ENCODE measurements around the gene IQGAP1.
"Not testable (repeated sequence)": the region's sequence is repeated elsewhere in the genome, so short reads cannot be mapped to it uniquely, and the experiment has no call there.

IQGAP1 gene

DNA sequence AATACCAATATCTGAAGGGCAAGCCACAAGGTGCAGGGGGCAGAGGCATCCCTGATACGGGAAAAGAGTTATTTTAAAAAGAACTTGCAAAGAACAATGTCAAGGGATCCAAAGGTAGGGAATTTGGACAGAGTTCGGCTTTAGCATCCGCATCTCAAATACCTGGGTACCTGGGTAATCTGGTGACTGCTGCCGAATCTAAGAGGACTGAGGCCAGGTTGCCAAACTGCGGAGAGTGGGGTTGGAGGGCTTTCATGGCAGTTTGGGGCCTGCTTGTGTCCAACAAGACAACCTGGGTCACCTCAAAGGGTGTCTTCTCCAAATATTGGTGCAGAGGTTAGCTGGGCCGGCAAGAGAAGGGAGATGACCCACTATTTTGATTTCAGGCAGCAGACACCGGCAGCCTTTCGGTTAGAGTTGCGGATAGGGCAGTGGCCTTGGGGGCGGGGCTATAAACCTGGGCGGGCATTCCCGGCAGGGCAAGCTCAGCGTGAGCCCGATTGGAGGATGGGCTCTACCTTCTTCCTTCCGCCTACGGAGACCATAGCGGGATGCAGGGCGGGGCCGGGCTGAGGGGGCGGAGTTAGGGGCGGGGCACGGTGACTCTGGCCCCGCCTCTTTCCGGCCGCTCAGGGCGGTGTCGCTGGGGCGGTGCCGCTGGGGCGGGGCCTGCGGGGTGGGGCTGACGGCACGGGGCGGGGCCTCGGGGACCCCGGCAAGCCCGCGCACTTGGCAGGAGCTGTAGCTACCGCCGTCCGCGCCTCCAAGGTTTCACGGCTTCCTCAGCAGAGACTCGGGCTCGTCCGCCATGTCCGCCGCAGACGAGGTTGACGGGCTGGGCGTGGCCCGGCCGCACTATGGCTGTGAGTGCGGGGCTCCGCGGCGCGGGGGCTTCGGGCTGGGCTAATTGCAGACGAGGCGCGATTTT is at the start of gene IQGAP1:
IQGAP1 (plus strand) TSS at position 709 of the 928 bp plus-strand sequence; CDS start at position 809, 100 bp downstream.
- Histone ChIP-seq H3K36me3 (replicated peaks) (peaks cover 19% of the 10 kb centered on the region), H3K4me3 (peak within 1 kb of the TSS; percentile 83), H3K9me3 (0 out of 2 replicates have a peak, but pooled peaks cover 3% of the 10 kb centered on the region), H3K4me1 (peaks cover 17% of the 10 kb centered on the region), H3K27me3 (ENCODE audit: low read depth) (no peaks in the 10 kb centered on the region)
- in situ Hi-C loops (cut with MboI; ENCODE audit: low sequenced_read_pairs): no loop called here
- peak; percentile 99 for DNase-seq (ENCODE audit: low spot score in 2 of 2)

DNA sequence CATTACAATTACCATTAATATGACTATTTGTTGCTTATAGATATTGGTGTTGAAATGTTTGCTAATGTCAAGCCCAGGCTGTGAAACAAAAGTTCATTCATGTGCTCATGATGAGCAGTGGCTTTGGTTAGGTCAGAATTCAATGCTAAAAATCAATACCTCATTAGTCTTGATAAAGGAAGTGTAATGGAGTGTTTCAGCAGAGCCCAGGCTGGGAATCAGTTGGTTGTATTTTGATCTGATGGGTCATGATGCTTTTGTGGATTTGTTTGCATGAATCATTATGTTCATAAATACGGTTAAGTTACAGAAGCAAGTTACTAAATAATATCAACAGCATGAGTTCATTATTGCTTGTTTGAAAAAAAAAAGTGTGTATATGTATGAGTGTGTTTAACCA is 49.5 kb upstream of the IQGAP1 start:
- no peaks in the 10 kb centered on the region for H3K4me1 ChIP-seq
- H3K27me3 ChIP-seq (ENCODE audit: low read depth): no peaks in the 10 kb centered on the region
- H3K36me3 ChIP-seq (replicated peaks): no peaks in the 10 kb centered on the region
- in situ Hi-C loops (cut with MboI; ENCODE audit: low sequenced_read_pairs): no loop called here
- DNase-seq (ENCODE audit: low spot score in 2 of 2): no peak
- no peaks in the 10 kb centered on the region for H3K9me3 ChIP-seq
- H3K4me3 ChIP-seq: no peak overlapping the region

GRCh38 chr15:90340345-90340744 is 47.7 kb upstream of the IQGAP1 start:
- Histone ChIP-seq H3K4me1 (no peaks in the 10 kb centered on the region), H3K36me3 (replicated peaks) (no peaks in the 10 kb centered on the region), H3K4me3 (no peak overlapping the region), H3K27me3 (ENCODE audit: low read depth) (no peaks in the 10 kb centered on the region), H3K9me3 (no peaks in the 10 kb centered on the region)
- in situ Hi-C loops (cut with MboI; ENCODE audit: low sequenced_read_pairs): no loop called here
- peak in 1 of 2 experiments; percentile 14 for DNase-seq (ENCODE audit: low spot score in 2 of 2)

DNA sequence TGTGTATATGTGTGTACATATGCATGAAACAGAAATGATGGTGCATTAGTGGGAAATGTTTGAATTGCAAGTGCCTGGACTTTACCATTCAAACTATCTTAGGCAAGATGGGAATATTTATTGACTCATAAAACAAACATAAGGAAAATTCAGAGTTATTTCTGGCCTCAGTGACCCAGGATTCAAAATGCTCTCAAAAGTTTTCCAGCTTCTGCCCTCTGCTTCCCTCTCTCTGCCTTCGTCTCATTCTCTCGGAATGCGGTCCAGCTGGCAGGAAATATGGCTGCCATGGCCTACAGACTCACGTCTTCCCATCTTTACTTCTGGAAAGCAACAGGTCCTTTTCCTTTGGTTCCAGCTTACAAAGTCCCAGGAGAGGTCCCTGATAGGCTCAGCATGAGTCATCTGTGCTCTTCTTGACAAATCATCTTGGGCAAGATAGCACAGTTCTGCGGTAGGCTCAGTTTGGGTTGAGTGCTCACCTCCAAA is 44.7 kb upstream of the IQGAP1 start:
- DNase-seq (ENCODE audit: low spot score in 2 of 2): no peak
- Histone ChIP-seq H3K4me3 (no peak overlapping the region), H3K36me3 (replicated peaks) (no peaks in the 10 kb centered on the region), H3K4me1 (no peaks in the 10 kb centered on the region), H3K27me3 (ENCODE audit: low read depth) (no peaks in the 10 kb centered on the region), H3K9me3 (no peaks in the 10 kb centered on the region)
- in situ Hi-C loops (cut with MboI; ENCODE audit: low sequenced_read_pairs): no loop called here

GRCh38 chr15:90344662-90345061 is 43.4 kb upstream of the IQGAP1 start:
- DNase-seq (ENCODE audit: low spot score in 2 of 2): no peak
- Histone ChIP-seq H3K4me3 (no peak overlapping the region), H3K9me3 (no peaks in the 10 kb centered on the region), H3K27me3 (ENCODE audit: low read depth) (no peaks in the 10 kb centered on the region), H3K36me3 (replicated peaks) (no peaks in the 10 kb centered on the region), H3K4me1 (no peaks in the 10 kb centered on the region)
- in situ Hi-C loops (cut with MboI; ENCODE audit: low sequenced_read_pairs): no loop called here

DNA sequence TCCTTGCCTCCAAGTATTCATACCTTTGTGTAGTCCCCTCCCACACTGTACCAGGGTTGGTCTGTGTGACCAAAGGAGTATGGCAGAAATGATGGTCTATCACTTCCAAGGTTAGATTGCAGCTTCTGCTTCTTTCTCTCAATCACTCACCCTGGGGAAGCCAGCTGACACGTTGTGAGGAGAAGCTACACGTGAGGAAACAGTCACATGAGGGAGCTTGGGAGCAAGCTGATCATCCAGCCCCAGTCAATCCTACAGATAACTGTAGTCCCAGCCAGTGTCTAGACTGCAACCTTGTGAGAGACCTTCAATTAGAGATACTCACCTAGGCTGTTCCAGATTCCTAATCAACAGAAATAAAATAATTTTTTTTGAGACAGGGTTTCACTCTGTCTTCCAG is 42.2 kb upstream of the IQGAP1 start:
- DNase-seq (ENCODE audit: low spot score in 2 of 2): no peak
- H3K36me3 ChIP-seq (replicated peaks): no peaks in the 10 kb centered on the region
- in situ Hi-C loops (cut with MboI; ENCODE audit: low sequenced_read_pairs): no loop called here

DNA sequence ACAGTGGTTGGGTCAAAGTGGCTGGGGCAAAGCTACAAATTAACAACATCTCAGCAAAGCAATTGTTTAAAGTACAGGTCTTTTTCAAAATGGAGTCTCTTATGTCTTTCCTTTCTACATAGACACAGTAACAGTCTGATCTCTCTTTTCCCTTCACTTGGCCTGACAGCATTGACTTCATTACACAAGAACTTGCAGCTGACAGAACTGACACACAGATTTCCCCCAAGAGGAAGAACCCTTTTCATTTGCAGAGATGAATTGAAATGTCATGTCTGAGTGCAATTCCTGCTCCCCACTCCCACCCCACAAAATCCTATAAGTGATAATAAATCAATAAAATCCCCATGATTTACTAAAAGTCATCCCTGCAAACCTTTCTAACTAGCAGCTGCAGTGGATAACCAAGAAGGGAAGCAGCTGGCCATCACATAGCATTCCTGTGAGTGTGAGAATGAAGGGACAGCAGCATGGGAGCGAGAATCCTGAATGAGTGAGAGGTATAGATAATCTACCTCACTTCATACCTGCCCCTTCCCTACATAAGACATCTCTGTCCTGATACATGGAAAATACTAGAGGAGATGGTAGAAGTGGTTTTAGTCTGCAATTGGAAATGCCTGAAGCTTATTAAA is 40.5 kb upstream of the IQGAP1 start:
- DNase-seq (ENCODE audit: low spot score in 2 of 2); H3K4me3 ChIP-seq; H3K9me3 ChIP-seq; in situ Hi-C loops (cut with MboI; ENCODE audit: low sequenced_read_pairs); H3K27me3 ChIP-seq (ENCODE audit: low read depth); H3K36me3 ChIP-seq (replicated peaks); H3K4me1 ChIP-seq: not testable (repeated sequence)

More for the DNA sequence above, 42.2 kb upstream of the IQGAP1 start:
- H3K4me1 ChIP-seq: no peaks in the 10 kb centered on the region
- no peak overlapping the region for H3K4me3 ChIP-seq
- H3K9me3 ChIP-seq: no peaks in the 10 kb centered on the region
- H3K27me3 ChIP-seq (ENCODE audit: low read depth): no peaks in the 10 kb centered on the region

- in situ Hi-C loops (cut with MboI; ENCODE audit: low sequenced_read_pairs): no loop called here
Measured at GRCh38 chr15:90348456-90348855, 39.6 kb upstream of the IQGAP1 start.

GRCh38 chr15:90349072-90349471 is 39.0 kb upstream of the IQGAP1 start:
- H3K4me3 ChIP-seq: no peak overlapping the region
- no peaks in the 10 kb centered on the region for H3K36me3 ChIP-seq (replicated peaks)
- in situ Hi-C loops (cut with MboI; ENCODE audit: low sequenced_read_pairs): no loop called here
- no peaks in the 10 kb centered on the region for H3K27me3 ChIP-seq (ENCODE audit: low read depth)
- H3K4me1 ChIP-seq: no peaks in the 10 kb centered on the region; the same call in 1 of the 2 replicates
- no peak for DNase-seq (ENCODE audit: low spot score in 2 of 2)
- no peaks in the 10 kb centered on the region for H3K9me3 ChIP-seq

More at GRCh38 chr15:90348456-90348855, 39.6 kb upstream of the IQGAP1 start:
- no peak overlapping the region for H3K4me3 ChIP-seq
- H3K4me1 ChIP-seq: no peaks in the 10 kb centered on the region; the same call in 1 of the 2 replicates
- no peaks in the 10 kb centered on the region for H3K27me3 ChIP-seq (ENCODE audit: low read depth)
- no peak for DNase-seq (ENCODE audit: low spot score in 2 of 2)
- no peaks in the 10 kb centered on the region for H3K36me3 ChIP-seq (replicated peaks)
- no peaks in the 10 kb centered on the region for H3K9me3 ChIP-seq

DNA sequence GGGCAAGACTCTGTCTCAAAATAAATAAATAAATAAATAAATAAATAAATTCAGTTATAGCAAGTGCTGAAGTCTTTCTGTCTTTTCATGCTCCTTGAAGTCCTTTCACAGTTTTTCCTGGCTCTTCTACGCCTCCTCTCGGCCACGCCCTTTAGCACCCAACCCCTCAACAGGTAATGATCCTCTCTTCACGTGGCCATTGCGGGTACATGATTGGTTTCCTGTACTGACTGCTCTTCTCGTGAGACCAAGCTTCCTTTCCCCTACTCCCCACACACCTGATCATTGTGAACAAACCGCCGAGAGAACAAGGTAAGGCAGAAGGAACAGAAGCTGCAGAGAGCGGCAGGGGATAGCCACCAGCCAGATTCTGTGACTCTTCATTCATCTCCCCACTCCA is 38.2 kb upstream of the IQGAP1 start:
- Histone ChIP-seq H3K4me1 (no peaks in the 10 kb centered on the region; the same call in 1 of the 2 replicates), H3K4me3 (no peak overlapping the region), H3K27me3 (ENCODE audit: low read depth) (no peaks in the 10 kb centered on the region), H3K9me3 (no peaks in the 10 kb centered on the region), H3K36me3 (replicated peaks) (no peaks in the 10 kb centered on the region)
- in situ Hi-C loops (cut with MboI; ENCODE audit: low sequenced_read_pairs): no loop called here
- DNase-seq (ENCODE audit: low spot score in 2 of 2): no peak

DNA sequence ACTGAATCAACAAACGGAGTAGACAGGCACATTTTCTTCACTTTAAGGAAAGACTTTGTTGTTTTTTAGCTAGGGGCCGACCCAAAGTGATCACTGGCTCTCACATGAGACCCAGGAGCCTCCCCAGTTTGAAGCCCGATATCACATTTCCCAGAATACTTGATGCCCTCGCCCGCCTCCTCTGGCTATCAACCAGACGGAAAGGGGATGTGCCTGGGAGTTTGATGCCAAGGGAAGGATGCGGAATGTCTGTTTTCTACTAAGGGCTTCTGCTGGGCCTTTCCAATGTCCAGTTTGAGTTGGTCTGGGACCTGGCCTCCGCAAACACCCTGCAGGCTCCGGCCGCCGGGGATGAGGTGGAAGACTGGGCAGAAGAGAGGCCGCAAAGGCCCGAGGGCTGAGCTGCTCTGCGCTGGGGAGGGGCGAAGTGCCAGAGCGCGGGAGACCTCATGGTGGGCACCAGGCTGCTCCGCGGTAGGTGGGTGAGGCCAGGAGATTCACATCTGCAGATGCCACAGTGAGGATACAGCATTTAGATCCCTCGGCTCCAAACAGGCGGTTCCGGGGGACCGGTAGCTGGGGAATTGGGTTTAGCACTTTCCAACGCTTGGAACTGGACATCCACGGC is 36.4 kb upstream of the IQGAP1 start:
- no peaks in the 10 kb centered on the region for H3K9me3 ChIP-seq
- peak overlapping the region; percentile 65 for H3K4me3 ChIP-seq
- no peaks in the 10 kb centered on the region; the same call in 1 of the 2 replicates for H3K4me1 ChIP-seq
- in situ Hi-C loops (cut with MboI; ENCODE audit: low sequenced_read_pairs): no loop called here
- H3K36me3 ChIP-seq (replicated peaks): no peaks in the 10 kb centered on the region
- DNase-seq (ENCODE audit: low spot score in 2 of 2): no peak
- no peaks in the 10 kb centered on the region for H3K27me3 ChIP-seq (ENCODE audit: low read depth)

DNA sequence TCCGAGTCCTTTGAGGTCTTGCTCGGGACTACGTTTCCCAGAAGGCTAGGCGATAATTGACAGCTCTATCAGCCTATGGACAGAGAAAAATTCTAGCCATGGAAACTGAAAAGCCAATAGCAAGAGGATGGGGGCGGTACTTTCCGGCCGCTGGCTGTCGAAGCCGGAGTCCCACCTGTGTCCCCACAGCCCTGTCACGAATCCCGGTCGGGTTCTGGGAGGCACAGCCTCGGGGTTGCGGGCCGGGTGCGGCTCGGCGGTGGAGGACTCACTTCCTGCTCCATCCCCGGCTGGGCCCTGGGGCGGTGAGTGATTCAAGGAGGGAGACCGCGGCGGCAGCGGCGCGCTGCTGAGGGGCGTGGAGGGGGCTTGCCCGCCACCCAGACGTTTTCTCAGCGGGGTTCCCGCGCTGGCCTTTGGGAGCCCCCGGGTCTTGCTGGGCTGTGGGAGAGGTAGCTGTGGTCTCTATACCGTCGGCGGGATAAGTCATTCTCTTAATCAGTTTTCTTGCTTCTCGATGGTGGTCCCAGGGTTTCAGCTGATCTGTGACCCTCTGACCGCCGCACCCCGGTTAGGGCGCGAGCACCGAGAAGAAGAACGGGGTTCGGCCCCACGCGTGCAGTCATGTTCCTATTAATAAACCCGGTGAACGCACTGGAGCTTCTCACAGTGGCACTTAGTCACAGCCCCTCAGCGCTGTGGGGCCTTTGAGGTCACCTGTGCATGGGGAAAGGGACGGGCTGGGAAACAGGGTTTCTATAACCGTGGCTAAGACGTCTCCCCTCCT is 35.7 kb upstream of the IQGAP1 start, which contains the start of gene ZNF774:
ZNF774 (plus strand) TSS at position 178 of the 787 bp plus-strand sequence. CDS start 2,377 bp downstream, outside the sequence.
- peak within 1 kb of the TSS; percentile 65 for H3K4me3 ChIP-seq
- in situ Hi-C loops (cut with MboI; ENCODE audit: low sequenced_read_pairs): no loop called here
- H3K27me3 ChIP-seq (ENCODE audit: low read depth): no peaks in the 10 kb centered on the region
- no peaks in the 10 kb centered on the region for H3K36me3 ChIP-seq (replicated peaks)
- no peaks in the 10 kb centered on the region for H3K9me3 ChIP-seq
- no peaks in the 10 kb centered on the region; the same call in 1 of the 2 replicates for H3K4me1 ChIP-seq
- peak; percentile 92 to 95 for DNase-seq (ENCODE audit: low spot score in 2 of 2)

GRCh38 chr15:90354986-90355385 is 33.1 kb upstream of the IQGAP1 start:
- Histone ChIP-seq H3K4me1 (no peaks in the 10 kb centered on the region; the same call in 1 of the 2 replicates), H3K27me3 (ENCODE audit: low read depth) (no peaks in the 10 kb centered on the region), H3K9me3 (no peaks in the 10 kb centered on the region), H3K4me3 (no peak overlapping the region), H3K36me3 (replicated peaks) (peaks cover 5% of the 10 kb centered on the region; the same call in 1 of the 2 replicates)
- in situ Hi-C loops (cut with MboI; ENCODE audit: low sequenced_read_pairs): no loop called here
- no peak for DNase-seq (ENCODE audit: low spot score in 2 of 2)

Measured in HAP-1 (cell line).